Nephron (organoid): ENCODE results near the gene OFD1.

ENCODE experiments used
- H3K27ac Mint-ChIP-seq, 3 experiments: 2 replicates each; pipeline ENCODE4 v1.8.0; 2020; ENCODE audit warnings: mixed read lengths in 3 of 3, mild to moderate bottlenecking in 2 of 3, moderate library complexity in 1 of 3
- H3K27me3 Mint-ChIP-seq: 2 replicates; pipeline ENCODE4 v1.8.0; 2021; ENCODE audit warnings: low read depth, mild to moderate bottlenecking, moderate library complexity, mixed read lengths
- H3K36me3 Mint-ChIP-seq: 2 replicates; pipeline ENCODE4 v1.8.0; 2020; ENCODE audit warnings: low read depth, mixed read lengths
- H3K4me1 Mint-ChIP-seq: 2 replicates; pipeline ENCODE4 v1.8.0; 2020; ENCODE audit warnings: mixed read lengths
- H3K4me3 Mint-ChIP-seq, 3 experiments: 2 replicates each; pipeline ENCODE4 v1.8.0; 2020; ENCODE audit warnings: mild to moderate bottlenecking in 3 of 3, mixed read lengths in 3 of 3, moderate library complexity in 2 of 3
- H3K9me3 Mint-ChIP-seq: 2 replicates; pipeline ENCODE4 v1.8.0; 2020; ENCODE audit warnings: mixed read lengths
- CTCF ChIP-seq, 3 experiments: fragments of 200-600 bp; sonication (generic); IDR thresholded peaks; one replicate each; pipeline ENCODE4 v1.5.0; 2021; ENCODE audit warnings: antibody characterized with exemption in 3 of 3; ENCODE audit not compliant: unreplicated experiment in 3 of 3

OFD1 gene

GRCh38 chrX:13815664-13816063 lies 81.1 kb downstream of the OFD1 start:
- no peak overlapping the region for H3K27ac Mint-ChIP-seq
- H3K9me3 Mint-ChIP-seq: peaks cover 7% of the 10 kb centered on the region
- no peaks in the 10 kb centered on the region for H3K4me1 Mint-ChIP-seq
- H3K4me3 Mint-ChIP-seq: peak overlapping the region in 1 of 3 experiments; percentile 48
- H3K36me3 Mint-ChIP-seq: no peaks in the 10 kb centered on the region
- H3K27me3 Mint-ChIP-seq: peaks cover 4% of the 10 kb centered on the region
- TF ChIP-seq CTCF (IDR thresholded peaks at IDR 0.05; ENCODE audit: unreplicated experiment in 3 of 3): no peak

GRCh38 chrX:13816176-13816575 lies 81.6 kb downstream of the OFD1 start:
- peaks cover 4% of the 10 kb centered on the region for H3K27me3 Mint-ChIP-seq
- H3K27ac Mint-ChIP-seq: no peak overlapping the region
- no peaks in the 10 kb centered on the region for H3K36me3 Mint-ChIP-seq
- no peak for TF ChIP-seq CTCF (IDR thresholded peaks at IDR 0.05; ENCODE audit: unreplicated experiment in 3 of 3)
- no peaks in the 10 kb centered on the region for H3K4me1 Mint-ChIP-seq
- H3K9me3 Mint-ChIP-seq: peaks cover 9% of the 10 kb centered on the region
- peak overlapping the region in 1 of 3 experiments; percentile 48 for H3K4me3 Mint-ChIP-seq

GRCh38 chrX:13816643-13817627 lies 82.4 kb downstream of the OFD1 start, which contains the start of gene GPM6B:
GPM6B (minus strand) TSS chrX:13817093; CDS start chrX:13816904, 189 bp downstream.
- Mint-ChIP-seq H3K36me3 (no peaks in the 10 kb centered on the region), H3K27me3 (peaks cover 4% of the 10 kb centered on the region), H3K27ac (no peak within 1 kb of the TSS), H3K4me1 (no peaks in the 10 kb centered on the region), H3K9me3 (peaks cover 9% of the 10 kb centered on the region), H3K4me3 (peak within 1 kb of the TSS; percentile 31 to 72 (median 66))
- no peak for TF ChIP-seq CTCF (IDR thresholded peaks at IDR 0.05; ENCODE audit: unreplicated experiment in 3 of 3)
